Thymus (tissue), 11 donors: ENCODE results near the gene ENC1. TPM values are rescaled to one million over a fixed set of nuclear protein-coding genes. Genes with fewer than 3 reads are reported as not detected.
"Not testable (repeated sequence)": the region's sequence is repeated elsewhere in the genome, so short reads cannot be mapped to it uniquely, and the experiment has no call there.

ENCODE experiments used
- DNase-seq, 9 donors: peaks; one replicate each; pipeline ENCODE4 v3.0.0-alpha.2; 2013; ENCODE audit warnings: low spot score in 9 of 9, low read depth in 6 of 9, missing footprints in 1 of 9
- H3K27ac ChIP-seq, 2 donors: one replicate each; pipeline ENCODE4 v1.5.1; 2013; ENCODE audit warnings: control low read depth in 1 of 2, low read depth in 1 of 2, low read length in 1 of 2, mild to moderate bottlenecking in 1 of 2, moderate library complexity in 1 of 2
- H3K27me3 ChIP-seq, 2 donors: one replicate each; pipeline ENCODE4 v1.5.1; 2013; ENCODE audit warnings: low read length in 1 of 2; ENCODE audit not compliant: control insufficient read depth in 2 of 2, insufficient read depth in 1 of 2
- H3K36me3 ChIP-seq, 2 donors: one replicate each; pipeline ENCODE4 v1.5.1; 2013; ENCODE audit warnings: low read length in 1 of 2, mild to moderate bottlenecking in 1 of 2, moderate library complexity in 1 of 2; ENCODE audit not compliant: control insufficient read depth in 2 of 2, insufficient read depth in 2 of 2
- H3K4me1 ChIP-seq, 2 donors: one replicate each; pipeline ENCODE4 v1.5.1; 2013; ENCODE audit warnings: low read length in 2 of 2; ENCODE audit not compliant: control insufficient read depth in 2 of 2, insufficient read depth in 2 of 2
- H3K4me3 ChIP-seq, 2 donors: one replicate each; pipeline ENCODE4 v1.5.1; 2013; ENCODE audit warnings: low read length in 2 of 2, control low read depth in 1 of 2, mild to moderate bottlenecking in 1 of 2
- H3K9me3 ChIP-seq, 2 donors: one replicate each; pipeline ENCODE4 v1.5.1; 2013; ENCODE audit warnings: low read length in 1 of 2, mild to moderate bottlenecking in 1 of 2; ENCODE audit not compliant: control insufficient read depth in 2 of 2, insufficient read depth in 1 of 2
- WGBS: extraction: QIAGEN DNeasy Blood & Tissue Kit; methylation state at CpG from one replicate; pipeline ENCODE4 v1.1.7; 2013; 5-methylcytosine and 5-hydroxymethylcytosine counted together
- polyA plus RNA-seq: library from polyadenylated mRNA; stranded (reverse); fragments of 200-250 nt; gene quantifications from one replicate; pipeline ENCODE4 v1.2.3, GENCODE V29; 2013
- total RNA-seq: library from RNA; stranded (reverse); fragments of 120-200 nt; gene quantifications from one replicate; pipeline ENCODE4 v1.2.4, GENCODE V29; 2013
- donor health status: healthy.

ENC1 gene
- total and polyA plus RNA-seq, 2 donors: 5.9 to 8.4 TPM

GRCh38 chr5:74676466-74676865 lies 35.9 kb upstream of the ENC1 start:
- H3K9me3 ChIP-seq, H3K4me3 ChIP-seq, DNase-seq, H3K27me3 ChIP-seq, H3K27ac ChIP-seq, H3K36me3 ChIP-seq, H3K4me1 ChIP-seq: not testable (repeated sequence)
- 97% methylated on average over 6 of the region's 6 CpGs for WGBS

GRCh38 chr5:74673011-74673790 lies 32.7 kb upstream of the ENC1 start:
- H3K4me1 ChIP-seq: no peaks in the 10 kb centered on the region
- no peak overlapping the region for H3K27ac ChIP-seq
- no peaks in the 10 kb centered on the region for H3K36me3 ChIP-seq
- H3K27me3 ChIP-seq: peaks cover 0 to 2% of the 10 kb centered on the region in 2 donors
- H3K9me3 ChIP-seq: peaks cover 1 to 9% of the 10 kb centered on the region in 2 donors
- DNase-seq: peak in 2 of 9 donors; percentile 18 to 37
- no peak overlapping the region for H3K4me3 ChIP-seq
- 78% methylated on average over 6 of the region's 6 CpGs for WGBS

- Histone ChIP-seq H3K4me1 (no peaks in the 10 kb centered on the region), H3K9me3 (peaks cover 1 to 9% of the 10 kb centered on the region in 2 donors), H3K36me3 (no peaks in the 10 kb centered on the region), H3K27ac (no peak overlapping the region), H3K27me3 (peaks cover 0 to 2% of the 10 kb centered on the region in 2 donors), H3K4me3 (no peak overlapping the region)
- WGBS: 91% methylated on average over 5 of the region's 5 CpGs
- DNase-seq: no peak
Observed at GRCh38 chr5:74672215-74672877, 31.8 kb upstream of the ENC1 start.

GRCh38 chr5:74670396-74671038 lies 30.0 kb upstream of the ENC1 start:
- WGBS: 93% methylated on average over 11 of the region's 11 CpGs
- peaks cover 0 to 2% of the 10 kb centered on the region in 2 donors for H3K27me3 ChIP-seq

GRCh38 chr5:74669821-74670220 lies 29.3 kb upstream of the ENC1 start:
- WGBS: 92% methylated on average over 2 of the region's 2 CpGs
- Histone ChIP-seq H3K27me3 (peaks cover 0 to 2% of the 10 kb centered on the region in 2 donors), H3K36me3 (no peaks in the 10 kb centered on the region), H3K4me3 (no peak overlapping the region), H3K9me3 (peaks cover 1 to 9% of the 10 kb centered on the region in 2 donors), H3K27ac (no peak overlapping the region), H3K4me1 (no peaks in the 10 kb centered on the region)
- DNase-seq: no peak

More at GRCh38 chr5:74670396-74671038, 30.0 kb upstream of the ENC1 start:
- no peak overlapping the region for H3K27ac ChIP-seq
- no peaks in the 10 kb centered on the region for H3K4me1 ChIP-seq
- H3K9me3 ChIP-seq: peaks cover 1 to 9% of the 10 kb centered on the region in 2 donors
- DNase-seq: no peak
- no peak overlapping the region for H3K4me3 ChIP-seq
- H3K36me3 ChIP-seq: no peaks in the 10 kb centered on the region

GRCh38 chr5:74667396-74667795 lies 26.9 kb upstream of the ENC1 start:
- Histone ChIP-seq H3K27me3 (peaks cover 0 to 2% of the 10 kb centered on the region in 2 donors), H3K36me3 (no peaks in the 10 kb centered on the region), H3K9me3 (peaks cover 1 to 9% of the 10 kb centered on the region in 2 donors), H3K4me1 (no peaks in the 10 kb centered on the region), H3K27ac (no peak overlapping the region), H3K4me3 (no peak overlapping the region)
- DNase-seq: no peak
- WGBS: 90% methylated on average over 4 of the region's 4 CpGs

- WGBS: 95% methylated on average over 1 of the region's 1 CpG
- DNase-seq: no peak
- H3K4me3 ChIP-seq: no peak overlapping the region
Observed at GRCh38 chr5:74665816-74666215, 25.3 kb upstream of the ENC1 start.

GRCh38 chr5:74665273-74665672 lies 24.7 kb upstream of the ENC1 start:
- Histone ChIP-seq H3K27ac (no peak overlapping the region), H3K4me3 (no peak overlapping the region), H3K4me1 (no peaks in the 10 kb centered on the region), H3K36me3 (no peaks in the 10 kb centered on the region), H3K27me3 (peaks cover 0 to 2% of the 10 kb centered on the region in 2 donors), H3K9me3 (peaks cover 1 to 4% of the 10 kb centered on the region in 2 donors)
- 88% methylated on average over 2 of the region's 2 CpGs for WGBS
- no peak for DNase-seq

More at GRCh38 chr5:74665816-74666215, 25.3 kb upstream of the ENC1 start:
- H3K36me3 ChIP-seq: no peaks in the 10 kb centered on the region
- H3K9me3 ChIP-seq: peaks cover 1 to 9% of the 10 kb centered on the region in 2 donors
- no peaks in the 10 kb centered on the region for H3K4me1 ChIP-seq
- H3K27ac ChIP-seq: no peak overlapping the region
- peaks cover 0 to 2% of the 10 kb centered on the region in 2 donors for H3K27me3 ChIP-seq

GRCh38 chr5:74664551-74664950 lies 24.0 kb upstream of the ENC1 start:
- no peak overlapping the region for H3K27ac ChIP-seq
- WGBS: 88% methylated on average over 5 of the region's 5 CpGs
- H3K9me3 ChIP-seq: no peaks in the 10 kb centered on the region
- no peaks in the 10 kb centered on the region for H3K4me1 ChIP-seq
- no peak overlapping the region for H3K4me3 ChIP-seq
- H3K27me3 ChIP-seq: peaks cover 0 to 2% of the 10 kb centered on the region in 2 donors
- no peak for DNase-seq
- H3K36me3 ChIP-seq: no peaks in the 10 kb centered on the region
